Subcutaneous abdominal adipose tissue (tissue), 5 donors: ENCODE measurements around the gene MLLT3.

Experiments
- H3K27ac ChIP-seq: one replicate; pipeline ENCODE4 v1.7.0; 2013; ENCODE audit warnings: low read depth, mild to moderate bottlenecking, inconsistent platforms, low read length, moderate library complexity
- H3K27me3 ChIP-seq, 5 donors: one replicate each; pipeline ENCODE4 v1.7.0; 2013; ENCODE audit warnings: low read length in 5 of 5, inconsistent platforms in 1 of 5; ENCODE audit not compliant: control insufficient read depth in 5 of 5, insufficient read depth in 4 of 5
- H3K36me3 ChIP-seq, 5 donors: one replicate each; pipeline ENCODE4 v1.7.0; 2013; ENCODE audit warnings: low read length in 5 of 5; ENCODE audit not compliant: control insufficient read depth in 5 of 5, insufficient read depth in 5 of 5
- H3K4me1 ChIP-seq, 5 donors: one replicate each; pipeline ENCODE4 v1.7.0; 2013; ENCODE audit warnings: low read length in 5 of 5, mild to moderate bottlenecking in 3 of 5, moderate library complexity in 1 of 5; ENCODE audit not compliant: control insufficient read depth in 5 of 5, insufficient read depth in 5 of 5
- H3K4me3 ChIP-seq, 5 donors: one replicate each; pipeline ENCODE4 v1.7.0; 2013; ENCODE audit warnings: low read length in 5 of 5, low read depth in 1 of 5
- H3K9ac ChIP-seq, 5 donors: one replicate each; pipeline ENCODE4 v1.7.0; 2013; ENCODE audit warnings: low read length in 5 of 5, mild to moderate bottlenecking in 4 of 5, moderate library complexity in 3 of 5
- H3K9me3 ChIP-seq, 5 donors: one replicate each; pipeline ENCODE4 v1.7.0; 2013; ENCODE audit warnings: low read length in 5 of 5; ENCODE audit not compliant: control insufficient read depth in 5 of 5
- donor health status: healthy.
- donor health status: healthy.
- donor health status: healthy.
- donor health status: healthy.
- donor health status: healthy.

The MLLT3 gene

GRCh38 chr9:20630241-20630943 is 8.1 kb upstream of the MLLT3 start:
- H3K4me3 ChIP-seq, result no peak overlapping the region
- no peaks in the 10 kb centered on the region for H3K9me3 ChIP-seq
- no peaks in the 10 kb centered on the region for H3K36me3 ChIP-seq
- H3K27me3 ChIP-seq, result no peaks in the 10 kb centered on the region
- H3K4me1 ChIP-seq, result no peaks in the 10 kb centered on the region
- no peak overlapping the region for H3K27ac ChIP-seq
- H3K9ac ChIP-seq, result no peak overlapping the region

- no peak overlapping the region for H3K27ac ChIP-seq
- H3K9me3 ChIP-seq, result no peaks in the 10 kb centered on the region
- H3K27me3 ChIP-seq, result no peaks in the 10 kb centered on the region
- H3K4me3 ChIP-seq, result peak overlapping the region in 2 of 5 donors; percentile 94 to 97
- peaks cover under 1 to 40% (median 30%) of the 10 kb centered on the region in 5 donors for H3K4me1 ChIP-seq
- no peak overlapping the region for H3K9ac ChIP-seq
- no peaks in the 10 kb centered on the region for H3K36me3 ChIP-seq
These were observed 2.7 kb upstream of the MLLT3 start for GRCh38 chr9:20625003-20625349.

DNA sequence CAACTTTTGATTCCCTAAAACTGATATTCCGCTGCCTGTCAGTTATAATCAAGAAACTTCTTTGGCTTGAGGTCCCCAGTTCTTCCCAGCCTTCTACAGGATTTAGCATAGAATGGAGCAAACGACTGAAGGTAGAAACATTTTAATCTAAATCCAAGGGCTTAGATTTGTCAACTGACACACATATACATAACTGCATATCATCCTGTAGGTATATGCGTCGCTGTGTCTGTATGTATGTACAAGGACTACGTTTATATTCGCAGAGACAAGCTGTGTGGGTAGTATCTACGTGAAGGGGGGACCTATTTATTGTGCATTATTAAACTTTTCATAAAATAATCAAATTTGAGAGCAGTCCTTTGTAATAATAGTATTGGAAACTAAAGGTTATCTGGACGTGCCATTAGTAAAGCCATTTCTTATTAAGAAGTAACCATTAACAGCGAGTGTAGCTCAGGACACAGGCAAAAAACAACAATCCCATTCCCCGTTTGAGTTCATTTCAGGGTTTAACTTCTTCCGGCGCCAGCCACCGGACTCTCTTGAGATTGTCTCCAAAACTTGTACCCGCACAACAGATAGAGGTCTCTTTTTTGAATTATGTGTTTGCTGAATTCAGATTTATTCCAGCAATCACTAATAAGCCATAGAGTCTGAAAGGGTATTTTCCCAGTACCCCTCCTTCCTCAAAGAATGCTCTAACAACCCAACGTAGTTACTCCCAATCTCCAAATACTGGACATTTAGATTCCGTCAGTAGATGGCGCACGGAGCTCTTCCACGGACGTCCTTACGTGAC is 2.1 kb upstream of the MLLT3 start:
- no peaks in the 10 kb centered on the region for H3K27me3 ChIP-seq
- peaks cover 2 to 45% (median 34%) of the 10 kb centered on the region in 5 donors for H3K4me1 ChIP-seq
- no peaks in the 10 kb centered on the region for H3K36me3 ChIP-seq
- peak overlapping the region; percentile 22 to 82 (median 37) for H3K9ac ChIP-seq
- H3K9me3 ChIP-seq, result no peaks in the 10 kb centered on the region
- H3K27ac ChIP-seq, result peak overlapping the region; percentile 2
- peak overlapping the region; percentile 94 to 99 (median 97) for H3K4me3 ChIP-seq

DNA sequence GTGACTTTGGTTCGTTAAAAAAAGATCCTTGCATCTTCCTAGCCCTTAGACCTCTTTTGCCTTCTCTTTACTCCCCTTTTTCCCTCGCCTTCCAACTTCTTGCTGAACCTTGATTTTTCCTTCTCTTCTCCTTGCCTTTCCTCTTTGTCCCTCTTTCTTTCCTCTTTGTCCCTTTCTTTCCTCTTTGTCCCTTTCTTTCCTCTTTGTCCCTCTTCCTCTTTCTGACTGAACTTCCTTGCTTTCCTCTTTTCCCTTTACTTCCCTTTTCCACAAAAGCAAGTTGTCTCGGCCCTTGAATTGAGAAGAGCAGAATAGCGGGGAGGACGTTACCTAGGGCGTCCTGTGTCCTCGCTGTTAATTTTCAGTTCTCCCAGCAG is 1.4 kb upstream of the MLLT3 start:
- Histone ChIP-seq H3K9ac (peak overlapping the region; percentile 37 to 82 (median 64)), H3K9me3 (no peaks in the 10 kb centered on the region), H3K27me3 (no peaks in the 10 kb centered on the region), H3K36me3 (no peaks in the 10 kb centered on the region), H3K4me1 (peaks cover 2 to 45% (median 34%) of the 10 kb centered on the region in 5 donors), H3K27ac (peak overlapping the region; percentile 2), H3K4me3 (peak overlapping the region; percentile 94 to 99 (median 97))

DNA sequence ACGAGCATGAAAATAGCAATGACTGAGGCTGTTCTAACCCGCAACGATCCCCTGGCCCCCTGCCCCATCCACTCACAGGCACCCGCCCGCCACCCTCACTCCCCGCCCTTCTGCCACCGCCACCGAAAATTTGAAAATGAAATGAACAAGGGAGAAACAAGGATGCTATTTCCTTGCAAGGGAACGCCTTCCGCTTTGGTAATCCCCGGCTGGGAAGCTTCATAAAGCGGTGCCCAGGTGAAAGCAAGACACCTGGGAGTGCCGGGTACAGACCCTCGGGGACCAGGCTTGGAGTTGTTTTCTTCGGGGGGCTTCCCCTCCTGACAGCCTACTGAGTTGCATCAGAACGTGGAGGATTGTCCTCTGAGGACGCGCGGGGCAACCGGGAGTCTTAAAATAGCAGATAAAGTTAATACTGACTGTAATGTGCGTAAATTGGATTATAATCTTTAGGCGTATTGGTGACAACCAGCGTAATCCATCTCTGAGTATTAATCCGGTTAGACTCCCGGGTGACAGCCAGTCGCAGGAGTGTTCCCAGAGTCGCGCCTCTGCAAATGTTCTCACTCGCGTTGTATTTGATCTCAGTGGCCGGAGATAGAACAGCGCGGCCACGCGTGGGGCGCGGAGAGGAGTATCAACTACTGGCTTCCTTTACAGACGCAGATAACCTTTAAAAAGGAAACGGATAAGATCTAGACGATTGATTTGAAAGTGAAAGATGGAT is 885 bp upstream of the MLLT3 start:
- Histone ChIP-seq H3K9me3 (no peaks in the 10 kb centered on the region), H3K27me3 (no peaks in the 10 kb centered on the region), H3K4me1 (peaks cover 2 to 48% (median 35%) of the 10 kb centered on the region in 5 donors), H3K36me3 (no peaks in the 10 kb centered on the region), H3K4me3 (peak overlapping the region; percentile 94 to 99 (median 97)), H3K9ac (peak overlapping the region; percentile 41 to 82 (median 74)), H3K27ac (peak overlapping the region; percentile 2)

DNA sequence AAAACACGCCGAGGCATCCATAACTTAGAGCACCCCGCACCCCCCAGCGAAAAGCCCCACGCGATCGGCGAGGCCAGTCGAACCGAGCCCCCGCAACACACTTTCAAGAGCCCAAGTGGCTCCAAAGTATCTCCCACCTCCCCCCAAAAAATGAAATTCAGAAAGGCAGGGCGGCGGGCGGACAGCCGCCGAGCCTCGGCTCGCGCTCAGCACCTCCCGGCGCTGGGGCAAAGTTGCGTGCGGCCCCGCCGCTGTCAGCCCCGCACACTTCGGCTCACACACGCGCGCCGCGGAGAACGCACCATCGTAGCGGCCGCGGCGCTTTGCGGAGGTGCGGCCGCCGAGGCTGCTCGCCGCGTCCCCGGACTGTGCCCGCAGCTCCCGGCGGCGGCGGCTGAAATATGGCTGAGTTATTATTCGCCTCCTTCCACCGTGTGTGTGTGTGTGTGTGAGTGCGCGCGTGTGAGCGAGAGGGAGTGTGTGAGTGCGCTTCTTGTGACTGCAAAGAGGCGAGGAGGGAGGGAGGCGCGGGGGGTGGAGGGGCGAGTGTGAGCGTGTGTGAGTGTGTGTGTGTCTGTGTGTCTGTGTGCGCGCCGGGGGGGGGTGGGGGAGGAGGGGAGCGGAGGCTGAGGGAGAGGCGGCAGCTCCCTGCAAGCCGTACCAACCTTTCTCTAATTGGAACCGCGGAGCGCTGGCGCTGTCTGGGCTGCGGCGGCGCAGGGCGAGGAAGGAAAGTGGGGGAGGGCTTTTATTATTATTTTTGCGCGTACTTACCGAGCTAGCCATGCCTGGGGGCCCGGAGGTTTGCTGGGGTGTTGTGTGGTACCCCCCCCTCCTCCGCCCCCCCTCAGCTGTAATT is 599 bp downstream of the MLLT3 start:
- Histone ChIP-seq H3K9ac (peak overlapping the region in 4 of 5 donors; percentile 63 to 79 (median 77)), H3K27ac (peak overlapping the region; percentile 82), H3K4me1 (peaks cover 2 to 48% (median 35%) of the 10 kb centered on the region in 5 donors), H3K27me3 (no peaks in the 10 kb centered on the region), H3K4me3 (peak overlapping the region; percentile 94 to 99 (median 97)), H3K9me3 (no peaks in the 10 kb centered on the region), H3K36me3 (no peaks in the 10 kb centered on the region)

- Histone ChIP-seq H3K27me3 (no peaks in the 10 kb centered on the region), H3K4me3 (peak overlapping the region; percentile 94 to 99 (median 97)), H3K36me3 (no peaks in the 10 kb centered on the region), H3K27ac (peak overlapping the region; percentile 82), H3K9ac (peak overlapping the region; percentile 16 to 79 (median 76)), H3K4me1 (peaks cover 2 to 48% (median 35%) of the 10 kb centered on the region in 5 donors), H3K9me3 (no peaks in the 10 kb centered on the region)
These were observed 1.4 kb downstream of the MLLT3 start for GRCh38 chr9:20620650-20621470.

DNA sequence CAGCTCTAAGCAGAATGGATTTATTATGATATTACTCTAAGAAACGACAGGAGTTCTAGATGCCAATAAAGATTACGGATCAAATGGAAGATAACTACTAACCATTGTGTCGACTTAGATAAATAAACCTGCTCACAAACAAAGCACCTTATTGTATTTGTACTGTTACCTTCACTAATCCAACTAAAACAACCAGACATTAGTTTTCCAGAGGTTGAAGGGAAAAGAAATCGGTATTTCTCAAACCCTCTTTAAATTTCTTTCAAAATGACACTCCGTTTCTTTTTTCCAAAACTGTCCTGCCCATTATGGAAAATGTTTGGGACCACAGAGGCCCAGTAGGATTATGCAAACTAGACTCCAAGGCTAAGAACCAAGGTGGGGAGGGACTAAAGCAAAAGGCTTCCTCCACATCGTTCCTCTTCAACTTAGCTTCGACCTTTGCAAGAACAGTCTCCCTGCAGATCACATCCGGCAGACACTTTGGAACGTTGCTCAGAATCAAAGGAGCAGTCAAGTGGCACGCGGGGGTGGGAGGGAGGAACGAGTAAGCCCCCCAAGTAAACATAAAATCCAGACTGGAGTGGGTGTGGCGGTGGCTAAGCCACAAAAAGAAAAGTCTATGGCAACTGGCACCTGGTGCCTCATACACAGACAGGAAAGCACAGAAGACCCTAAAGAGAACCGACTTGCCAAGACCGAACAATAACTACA is 2.7 kb downstream of the MLLT3 start:
- H3K4me3 ChIP-seq, result peak overlapping the region; percentile 82 to 99 (median 96)
- H3K9me3 ChIP-seq, result no peaks in the 10 kb centered on the region
- H3K9ac ChIP-seq, result peak overlapping the region in 1 of 5 donors; percentile 35
- H3K27ac ChIP-seq, result peak overlapping the region; percentile 2
- peaks cover 2 to 44% (median 31%) of the 10 kb centered on the region in 5 donors for H3K4me1 ChIP-seq
- no peaks in the 10 kb centered on the region for H3K36me3 ChIP-seq
- H3K27me3 ChIP-seq, result no peaks in the 10 kb centered on the region
